ENCODE results near the gene NOTCH2.

DNA sequence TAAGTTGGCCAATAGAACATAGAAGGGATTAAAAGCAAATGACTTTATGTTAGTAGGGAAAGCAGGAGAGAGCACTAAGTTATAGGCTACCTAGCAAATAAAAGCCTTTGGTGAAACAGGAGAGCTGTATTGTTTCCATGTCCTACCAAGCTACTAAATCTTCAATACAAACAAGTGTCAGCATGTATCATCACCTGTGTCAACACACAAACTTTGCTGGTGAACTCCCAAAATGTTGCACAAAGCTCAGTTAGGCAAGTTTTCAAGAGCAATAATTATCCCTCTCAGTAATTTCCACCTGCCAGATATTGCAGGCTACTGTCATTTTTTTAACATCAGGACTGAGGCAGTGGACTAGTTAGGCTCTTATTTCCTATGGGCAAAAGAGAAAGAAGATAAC, 95.4 kb downstream of the NOTCH2 start:
- TF ChIP-seq, protein P1, sequence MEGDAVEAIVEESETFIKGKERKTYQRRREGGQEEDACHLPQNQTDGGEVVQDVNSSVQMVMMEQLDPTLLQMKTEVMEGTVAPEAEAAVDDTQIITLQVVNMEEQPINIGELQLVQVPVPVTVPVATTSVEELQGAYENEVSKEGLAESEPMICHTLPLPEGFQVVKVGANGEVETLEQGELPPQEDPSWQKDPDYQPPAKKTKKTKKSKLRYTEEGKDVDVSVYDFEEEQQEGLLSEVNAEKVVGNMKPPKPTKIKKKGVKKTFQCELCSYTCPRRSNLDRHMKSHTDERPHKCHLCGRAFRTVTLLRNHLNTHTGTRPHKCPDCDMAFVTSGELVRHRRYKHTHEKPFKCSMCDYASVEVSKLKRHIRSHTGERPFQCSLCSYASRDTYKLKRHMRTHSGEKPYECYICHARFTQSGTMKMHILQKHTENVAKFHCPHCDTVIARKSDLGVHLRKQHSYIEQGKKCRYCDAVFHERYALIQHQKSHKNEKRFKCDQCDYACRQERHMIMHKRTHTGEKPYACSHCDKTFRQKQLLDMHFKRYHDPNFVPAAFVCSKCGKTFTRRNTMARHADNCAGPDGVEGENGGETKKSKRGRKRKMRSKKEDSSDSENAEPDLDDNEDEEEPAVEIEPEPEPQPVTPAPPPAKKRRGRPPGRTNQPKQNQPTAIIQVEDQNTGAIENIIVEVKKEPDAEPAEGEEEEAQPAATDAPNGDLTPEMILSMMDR (IDR thresholded peaks at IDR 0.05), result no peak
- no peak for TF ChIP-seq POLR2A (IDR thresholded peaks at IDR 0.05)

Measured in adrenal gland (tissue), 5 donors.